ENCODE measurements around the gene KRT36.

The KRT36 gene

GRCh38 chr17:41475421-41475820, 14.3 kb downstream of the KRT36 start:
- no peak for DNase-seq

GRCh38 chr17:41474863-41475262, 14.8 kb downstream of the KRT36 start:
- DNase-seq, result no peak

GRCh38 chr17:41468346-41468745, 21.4 kb downstream of the KRT36 start:
- DNase-seq, result no peak

- DNase-seq, result no peak
These were observed 22.1 kb downstream of the KRT36 start for GRCh38 chr17:41467561-41467960.

GRCh38 chr17:41466988-41467387, 22.7 kb downstream of the KRT36 start, which contains the start of gene KRT32:
Gene KRT32 (minus strand): TSS chr17:41467386. CDS start chr17:41467325, 61 bp downstream.
- no peak for DNase-seq

- DNase-seq, result peak; percentile 87
These were observed 25.0 kb downstream of the KRT36 start for GRCh38 chr17:41464682-41465081.

- no peak for DNase-seq
These were observed 25.5 kb downstream of the KRT36 start for GRCh38 chr17:41464173-41464572.

- no peak for DNase-seq
These were observed 26.0 kb downstream of the KRT36 start for GRCh38 chr17:41463746-41464145.

- no peak for DNase-seq
These were observed 27.0 kb downstream of the KRT36 start for GRCh38 chr17:41462705-41463104.

- DNase-seq, result no peak
These were observed 32.0 kb downstream of the KRT36 start for GRCh38 chr17:41457676-41458075.

- no peak for DNase-seq
These were observed 33.5 kb downstream of the KRT36 start for GRCh38 chr17:41456204-41456603.

GRCh38 chr17:41455236-41455635, 34.5 kb downstream of the KRT36 start:
- no peak for DNase-seq

GRCh38 chr17:41453066-41453465, 36.6 kb downstream of the KRT36 start:
- no peak for DNase-seq

GRCh38 chr17:41452281-41452680, 37.4 kb downstream of the KRT36 start:
- no peak for DNase-seq

- DNase-seq, result no peak
These were observed 38.5 kb downstream of the KRT36 start for GRCh38 chr17:41451154-41451728.

- DNase-seq, result no peak
These were observed 40.7 kb downstream of the KRT36 start for GRCh38 chr17:41449008-41449407.

- DNase-seq, result no peak
These were observed 41.2 kb downstream of the KRT36 start for GRCh38 chr17:41448506-41448905.

GRCh38 chr17:41446806-41447205, 42.9 kb downstream of the KRT36 start:
- DNase-seq, result no peak

GRCh38 chr17:41444640-41445039, 45.1 kb downstream of the KRT36 start:
- no peak for DNase-seq

- no peak for DNase-seq
These were observed 45.5 kb downstream of the KRT36 start for GRCh38 chr17:41444186-41444585.

GRCh38 chr17:41442739-41443138, 47.0 kb downstream of the KRT36 start:
- no peak for DNase-seq

- no peak for DNase-seq
These were observed 49.1 kb downstream of the KRT36 start, which contains the start of gene KRT38 for GRCh38 chr17:41440531-41441033. Gene KRT38 (minus strand): TSS chr17:41440983. CDS start chr17:41440921, 62 bp downstream.

- no peak for DNase-seq
These were observed 50.3 kb downstream of the KRT36 start for GRCh38 chr17:41439375-41439774.

- no peak for DNase-seq
These were observed 51.9 kb downstream of the KRT36 start for GRCh38 chr17:41437769-41438168.

GRCh38 chr17:41437254-41437653, 52.5 kb downstream of the KRT36 start:
- no peak for DNase-seq

Data from NCI-H1105 treated with DMSO at 0.1 percent for 48 hours (cell line).